HG03457 (cell line): ENCODE results near the gene PNCK.

Experiments
- ATAC-seq: cut with Tn5 transposase; IDR thresholded peaks from one replicate; pipeline ENCODE4 v1.9.1; 2021; ENCODE audit warnings: moderate number of reproducible peaks; ENCODE audit not compliant: unreplicated experiment

The PNCK gene

DNA sequence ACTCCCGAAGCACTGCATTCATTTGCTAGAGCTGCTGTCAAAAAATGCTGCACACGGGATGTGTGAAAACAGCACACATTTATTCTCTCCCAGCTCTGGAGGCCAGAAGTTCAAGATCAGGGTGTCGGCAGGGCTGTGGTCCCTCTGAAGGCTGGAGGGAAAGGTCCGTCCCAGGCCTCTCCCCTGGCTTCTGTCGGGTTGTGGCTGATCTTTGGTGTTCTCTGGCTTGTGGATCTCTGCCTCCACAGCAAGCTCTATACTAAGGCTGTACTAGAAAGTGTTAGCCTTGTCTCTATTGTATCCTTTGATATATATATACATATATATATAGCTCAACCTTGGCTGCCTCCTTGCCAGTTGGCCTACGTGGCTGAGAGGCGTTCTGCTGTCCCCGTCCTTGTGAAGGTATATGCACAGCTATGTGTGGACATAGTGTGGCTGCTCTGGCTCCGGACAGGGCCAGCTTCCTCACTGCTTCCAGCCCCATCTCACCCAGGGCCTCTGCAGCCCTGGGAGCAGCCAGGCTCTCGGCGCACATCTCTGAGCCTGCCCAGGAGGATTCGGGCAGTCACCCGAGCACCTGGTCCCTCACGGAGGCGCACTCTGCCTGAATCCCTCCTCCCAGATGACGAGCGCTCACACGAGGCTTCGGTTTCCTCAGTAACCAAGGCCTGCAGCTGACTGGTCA, 41.6 kb downstream of the PNCK start:
- no peak for ATAC-seq

- no peak for ATAC-seq
Measured at GRCh38 chrX:153631346-153631745, 42.3 kb downstream of the PNCK start.

- no peak for ATAC-seq
Measured at GRCh38 chrX:153628665-153629064, 44.9 kb downstream of the PNCK start.

- ATAC-seq = no peak
Measured at GRCh38 chrX:153628129-153628528, 45.5 kb downstream of the PNCK start.

- no peak for ATAC-seq
Measured at GRCh38 chrX:153627675-153628111, 45.9 kb downstream of the PNCK start.

DNA sequence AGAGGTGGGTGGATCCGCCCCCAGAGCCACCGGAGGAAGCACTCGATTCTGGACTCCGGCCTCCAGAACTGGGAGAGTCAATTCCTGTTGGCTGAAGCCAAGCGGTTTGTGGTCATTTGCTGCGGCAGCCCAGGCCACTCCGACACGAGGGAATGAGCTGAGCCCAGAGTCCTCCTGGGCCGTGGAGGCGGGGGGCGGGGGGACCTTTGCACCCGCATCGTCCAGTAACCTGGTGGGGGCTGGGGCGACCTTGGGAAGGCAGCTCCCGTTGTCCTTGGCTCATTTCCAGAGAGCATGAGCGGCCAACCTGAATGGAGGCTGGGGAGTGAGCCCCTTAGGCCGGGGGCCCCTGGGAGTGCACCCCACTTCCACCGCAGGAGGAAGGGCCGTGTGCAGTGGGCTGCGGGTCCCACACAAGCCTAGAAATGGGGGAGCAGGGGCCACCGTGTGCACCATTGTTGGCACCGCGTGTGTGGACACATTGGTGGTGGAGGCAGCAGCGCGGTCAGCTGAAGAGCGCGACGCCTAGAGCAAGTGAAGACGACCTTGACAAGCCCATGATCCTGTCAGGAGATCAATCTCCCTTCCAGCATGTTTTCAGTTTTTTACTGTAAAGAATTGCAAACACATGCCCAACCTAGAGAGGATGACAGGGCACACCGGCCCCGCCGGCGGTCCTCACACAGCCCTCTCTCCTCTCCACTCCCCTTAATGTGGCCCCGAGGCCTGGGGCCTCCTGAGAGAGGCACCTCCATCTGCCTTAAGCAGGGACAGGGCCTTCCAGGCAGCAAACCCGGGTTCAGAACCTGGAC, 46.5 kb downstream of the PNCK start:
- ATAC-seq = no peak

DNA sequence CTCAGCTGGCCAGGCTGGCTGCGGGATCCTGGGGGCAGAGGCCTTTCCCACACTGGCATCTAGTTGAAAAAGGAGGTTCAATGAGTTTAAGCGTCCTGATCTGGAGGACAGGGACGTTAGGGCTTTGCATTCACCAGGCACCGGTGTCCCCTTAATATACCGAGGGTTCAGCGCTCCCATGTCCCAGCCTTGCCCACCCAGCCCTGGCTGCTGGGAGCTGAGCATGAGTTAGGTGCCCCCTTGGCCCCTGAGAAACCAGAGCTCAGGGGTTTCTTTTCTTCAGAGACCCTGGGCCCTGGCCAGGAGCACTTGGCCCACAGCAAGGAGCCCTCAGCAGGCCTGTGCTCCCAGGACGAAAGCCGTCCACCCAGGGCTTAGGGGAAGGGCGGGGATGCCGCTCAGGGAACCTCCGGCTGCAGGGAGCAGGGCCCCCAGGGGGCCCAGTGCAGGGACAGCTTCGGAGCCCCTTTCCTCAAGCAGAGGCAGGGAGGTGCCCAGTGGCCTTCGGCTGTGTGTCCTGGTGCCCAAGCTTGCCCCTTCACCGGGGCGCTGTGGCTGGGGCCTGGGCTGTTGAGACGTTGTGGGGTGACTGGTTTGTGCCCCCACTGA, 47.5 kb downstream of the PNCK start:
- ATAC-seq = no peak

DNA sequence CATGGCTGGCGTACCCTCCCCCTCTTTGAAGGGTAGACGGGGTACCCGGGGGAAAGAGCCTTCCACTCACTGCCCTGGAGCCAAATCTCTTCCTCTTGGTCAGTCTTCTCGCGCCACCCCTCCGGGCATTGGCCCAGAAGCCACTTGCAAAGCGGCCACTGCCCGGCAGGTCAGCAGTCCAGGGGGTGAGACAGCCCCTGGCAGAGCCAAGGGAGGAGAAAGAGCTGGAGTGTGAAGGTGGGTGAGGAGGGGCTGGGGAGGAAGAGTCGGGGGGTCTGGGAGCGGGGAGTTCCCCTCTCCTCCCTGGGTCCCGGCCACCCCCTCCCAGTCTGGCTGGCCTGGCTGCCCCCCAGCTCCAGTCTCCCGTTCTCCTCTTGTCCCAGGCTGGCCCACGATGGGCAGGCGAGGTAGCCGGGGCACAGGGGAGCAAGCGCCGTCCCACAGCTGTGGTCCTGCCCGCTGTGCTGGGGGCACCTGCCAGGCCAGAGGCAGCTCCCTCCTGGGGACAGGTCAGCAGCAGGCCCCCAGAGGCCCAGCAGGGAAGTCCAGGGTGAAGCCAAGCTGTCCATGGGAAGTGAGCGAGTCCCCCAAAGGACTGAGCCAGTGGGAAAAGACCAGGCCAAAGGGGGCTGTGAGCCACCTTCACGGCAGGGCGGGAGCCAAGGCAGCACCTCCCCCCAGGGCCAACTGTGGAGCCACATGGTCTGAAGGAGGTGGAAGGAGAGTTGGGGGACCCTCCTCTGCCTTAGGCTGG, 48.2 kb downstream of the PNCK start:
- ATAC-seq = no peak

DNA sequence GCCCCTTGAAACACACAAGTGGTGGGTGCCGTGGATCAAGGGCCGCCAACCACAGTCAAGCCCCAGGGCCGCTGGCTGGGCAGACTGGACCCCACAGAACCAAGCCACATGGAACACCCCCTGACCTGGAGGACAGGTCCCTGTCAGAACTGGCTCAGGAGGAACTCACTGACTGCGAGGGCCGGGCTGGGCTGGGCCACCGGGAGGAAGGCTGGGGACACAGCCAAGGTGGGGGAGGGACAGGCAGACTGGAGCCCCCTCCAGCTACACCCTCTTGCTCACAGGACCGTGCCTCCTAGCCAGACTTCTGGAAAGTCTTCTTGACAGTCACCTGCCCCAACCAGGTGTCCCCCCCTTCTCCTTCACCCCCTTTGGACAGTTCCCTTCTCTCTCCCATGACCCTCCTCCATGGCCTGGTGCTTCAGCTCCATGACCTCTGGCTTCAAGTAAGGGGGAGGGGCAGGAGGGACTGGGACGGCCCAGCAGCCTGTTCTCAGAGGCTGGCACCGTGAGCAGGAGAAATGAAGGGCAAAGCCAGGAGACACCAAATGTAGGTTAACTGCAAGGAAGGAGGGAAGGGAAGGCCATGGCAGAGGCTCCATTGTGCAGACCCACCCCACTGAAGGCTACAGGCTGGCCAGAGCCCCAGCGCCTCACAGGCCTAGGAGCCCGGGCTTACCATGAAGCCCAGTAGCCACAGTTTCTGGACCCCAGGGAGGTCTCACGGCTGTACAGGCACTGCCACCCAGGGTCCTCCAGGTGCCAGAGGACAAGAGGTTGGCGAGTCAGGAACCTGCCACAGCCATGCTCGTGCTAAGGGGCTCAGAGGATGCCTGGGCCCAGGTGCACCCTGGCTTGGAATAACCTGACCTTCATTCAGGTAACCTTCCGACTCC, 49.2 kb downstream of the PNCK start:
- no peak for ATAC-seq

GRCh38 chrX:153623310-153624029, 50.1 kb downstream of the PNCK start:
- no peak for ATAC-seq

GRCh38 chrX:153622661-153623309, 50.8 kb downstream of the PNCK start:
- no peak for ATAC-seq

DNA sequence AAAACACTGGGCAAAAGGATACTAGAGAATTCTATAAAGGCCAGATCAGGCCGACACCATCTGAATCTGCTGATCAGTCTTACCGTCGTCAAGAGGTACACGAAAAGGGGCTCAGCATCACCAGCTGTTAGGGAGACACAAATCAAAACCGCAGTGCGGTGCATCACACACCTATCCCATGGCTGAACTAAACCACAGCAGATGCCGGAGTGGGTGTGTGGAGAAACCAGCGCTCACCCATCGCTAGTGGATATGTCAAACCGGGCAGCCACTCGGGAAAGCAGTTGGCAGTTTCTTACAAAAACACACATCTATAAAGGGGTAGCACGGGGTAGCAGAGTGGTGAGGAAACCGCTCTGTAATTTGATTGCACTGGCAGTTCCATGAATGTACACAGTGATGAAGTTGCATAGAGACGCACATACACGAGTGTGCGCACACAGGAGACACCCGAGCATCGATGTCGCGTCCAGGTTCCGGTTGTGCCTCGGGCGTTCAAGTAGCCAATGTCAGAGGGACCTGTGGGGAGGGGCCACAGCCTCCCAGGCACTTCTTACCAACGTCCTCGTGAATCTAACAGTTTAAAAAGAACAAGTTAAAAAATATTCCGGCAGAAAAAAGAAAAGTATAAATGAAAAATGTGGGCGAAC, 51.5 kb downstream of the PNCK start:
- ATAC-seq = no peak

- no peak for ATAC-seq
Measured at GRCh38 chrX:153620576-153620975, 53.0 kb downstream of the PNCK start.
